ENCODE results near the gene PRKCE.

DNA sequence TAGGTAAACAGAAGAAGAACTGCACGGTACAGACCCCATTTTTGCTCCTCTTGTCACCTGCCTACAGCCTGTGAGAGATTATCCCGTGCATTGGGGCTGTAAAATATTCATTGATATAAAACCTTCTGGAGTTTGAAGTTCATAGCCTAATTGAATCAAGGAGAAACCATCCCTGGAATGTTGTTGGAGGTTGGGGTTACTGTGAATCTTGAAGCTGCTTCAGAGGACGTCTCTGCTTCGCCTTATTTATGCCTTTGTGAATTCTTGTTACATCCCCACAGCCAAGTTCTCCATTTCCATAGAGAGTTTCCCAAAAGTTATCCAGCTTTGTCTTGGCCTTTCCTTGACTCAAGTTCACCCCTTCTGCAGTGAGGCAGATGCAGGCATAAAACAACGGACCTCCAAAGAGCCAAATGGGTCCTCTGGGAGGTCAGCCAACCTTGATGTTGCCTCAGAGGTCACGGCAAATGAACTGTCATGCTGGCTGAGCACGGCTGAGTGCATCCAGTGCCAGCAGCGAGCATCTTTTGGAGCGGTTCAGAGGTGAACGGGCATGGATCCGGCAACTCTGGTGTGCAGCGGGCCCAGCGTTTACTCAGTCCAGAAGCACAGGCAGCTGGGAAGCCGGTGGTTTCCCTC is 317.6 kb downstream of the PRKCE start:
- no peak for TF ChIP-seq CTCF (IDR thresholded peaks at IDR 0.05)
- TF ChIP-seq TCF7L2 (IDR thresholded peaks at IDR 0.05; ENCODE audit: low read depth, low read length) = no peak
- TF ChIP-seq SIN3A (IDR thresholded peaks at IDR 0.05; ENCODE audit: borderline replicate concordance, insufficient read depth, low read depth, low read length) = no peak
